Measurements from ENCODE around the gene ARID1B. TPM values are rescaled to one million over a fixed set of nuclear protein-coding genes. Genes with fewer than 3 reads are reported as not detected.
A peak's percentile ranks its signal among the peaks of the same experiment; 100 is the strongest.

The ARID1B gene
- total and polyA plus RNA-seq, 2 of the 4 experiments (the other 2 are of a cell fraction), result 14.5 to 20.1 TPM

GRCh38 chr6:156809446-156810178 is 32.4 kb downstream of the ARID1B start:
- ATAC-seq (ENCODE audit: low read depth), result no peak
- peaks cover 21% of the 10 kb centered on the region for H3K9me1 ChIP-seq (ENCODE audit: insufficient read depth, low read length)
- H3K27me3 ChIP-seq (ENCODE audit: control insufficient read depth, insufficient read depth, low read length), result no peaks in the 10 kb centered on the region
- peaks cover 2% of the 10 kb centered on the region; the same call in 1 of the 2 replicates for H3K9me3 ChIP-seq (ENCODE audit: control insufficient read depth, insufficient read depth, low read length)
- POLR2A ChIA-PET (ENCODE audit: unreplicated experiment), result no interaction called here
- no peak for DNase-seq
- no peak overlapping the region for H3K4me2 ChIP-seq (ENCODE audit: low read depth, low read length)
- no TSS peak for BruUV-seq (replicated peaks)
- no peak overlapping the region for H3K14ac ChIP-seq (replicated peaks; ENCODE audit: low read depth, low read length)
- H2BK20ac ChIP-seq (ENCODE audit: low read depth, low read length), result no peak overlapping the region
- no peak overlapping the region for H4K5ac ChIP-seq (ENCODE audit: low read depth, low read length)
- no peak overlapping the region for H4K91ac ChIP-seq (ENCODE audit: insufficient read depth, low read depth, low read length)
- H2BK5ac ChIP-seq (ENCODE audit: low read depth, low read length, poor library complexity, severe bottlenecking), result no peak overlapping the region
- dilution Hi-C loops (cut with HindIII; ENCODE audit: low sequenced_read_pairs, unreplicated experiment) (no loop called here), in situ Hi-C loops (cut with MboI; ENCODE audit: low sequenced_read_pairs) (no loop called here), intact Hi-C loops (cut with micrococcal nuclease) (no loop called here)
- peaks cover 10% of the 10 kb centered on the region for H3K4me1 ChIP-seq (ENCODE audit: control insufficient read depth, insufficient read depth, low read length)
- H2BK120ac ChIP-seq (ENCODE audit: low read depth, low read length), result no peak overlapping the region
- H3K4ac ChIP-seq (ENCODE audit: low read depth, low read length), result no peak overlapping the region
- CTCF ChIA-PET, result interaction anchor here (0.6 kb wide), 1 partner anchor 42 kb away, joined by 3 read pairs; no protein-coding TSS in a partner anchor
- no peak overlapping the region for H2AK9ac ChIP-seq (replicated peaks; ENCODE audit: low read depth, low read length, poor library complexity)
- 100% methylated on average over 1 of the region's 2 CpGs; no CpG with 5 or more reads in 1 of the 2 experiments for WGBS, 2 experiments (ENCODE audit: extremely low coverage in 2 of 2, insufficient read length in 1 of 2)
- peaks cover 45 to 76% of the 10 kb centered on the region in 2 experiments for H3K79me1 ChIP-seq (ENCODE audit: low read depth in 1 of 2, low read length in 2 of 2)
- H3K36me3 ChIP-seq (ENCODE audit: control insufficient read depth, insufficient read depth, low read length), result no peaks in the 10 kb centered on the region
- H2AK5ac ChIP-seq (ENCODE audit: low read depth, low read length), result 0 out of 2 replicates have a peak overlapping the region, but pooled peaks have one; percentile 5
- no peak overlapping the region for H3K56ac ChIP-seq (ENCODE audit: extremely low read depth, insufficient read depth, low read length)
- H3K27ac ChIP-seq (ENCODE audit: insufficient read depth, low read length), result no peak overlapping the region
- TF ChIP-seq RCOR1 (IDR thresholded peaks at IDR 0.05; ENCODE audit: insufficient replicate concordance, low read length) (no peak), CHD1 (IDR thresholded peaks at IDR 0.05; ENCODE audit: low read depth, low read length) (no peak), MAZ (IDR thresholded peaks at IDR 0.05; ENCODE audit: borderline replicate concordance, low read depth, low read length) (no peak), USF2 (IDR thresholded peaks at IDR 0.05; ENCODE audit: low read depth, low read length) (no peak)
- no peak overlapping the region for H3K18ac ChIP-seq (ENCODE audit: low read depth, low read length)
- peaks cover 74% of the 10 kb centered on the region for H4K20me1 ChIP-seq (ENCODE audit: insufficient read depth, low read length)
- H2AFZ ChIP-seq (replicated peaks; ENCODE audit: low read length, poor library complexity), result no peak overlapping the region
- no peak overlapping the region for H3K23ac ChIP-seq (ENCODE audit: low read depth, low read length)
- no peak overlapping the region for H2BK15ac ChIP-seq (ENCODE audit: low read depth, low read length)
- no peak overlapping the region for H3K4me3 ChIP-seq (ENCODE audit: insufficient read depth, low read depth, low read length)
- no peak overlapping the region for H4K8ac ChIP-seq (ENCODE audit: low read depth in 2 of 2, low read length in 2 of 2)
- H3K9ac ChIP-seq (ENCODE audit: low read depth, low read length), result no peak overlapping the region

All from IMR-90 (cell line).